AG09319 (cell line): ENCODE data around the gene NDST3.

Experiments used
- DNase-seq: peaks from one replicate; pipeline ENCODE4 v3.0.0-alpha.2; 2010; ENCODE audit warnings: low read depth; ENCODE audit errors: extremely low read depth
- CTCF ChIP-seq: IDR thresholded peaks from 2 replicates; pipeline ENCODE4 v1.5.1; 2011; ENCODE audit warnings: low read depth, mild to moderate bottlenecking, inconsistent platforms, low read length, moderate library complexity

NDST3 gene

GRCh38 chr4:118014831-118015230 is 19.5 kb upstream of the NDST3 start:
- TF ChIP-seq CTCF, result no peak
- no peak for DNase-seq

- TF ChIP-seq CTCF, result no peak
- no peak for DNase-seq
These were observed 15.7 kb upstream of the NDST3 start for GRCh38 chr4:118018381-118019145.

GRCh38 chr4:118026806-118027205 is 7.5 kb upstream of the NDST3 start:
- no peak for TF ChIP-seq CTCF
- no peak for DNase-seq

- TF ChIP-seq CTCF, result no peak
- no peak for DNase-seq
These were observed 5.1 kb upstream of the NDST3 start for GRCh38 chr4:118029224-118029623.

- DNase-seq, result no peak
- no peak for TF ChIP-seq CTCF
These were observed 1.6 kb upstream of the NDST3 start for GRCh38 chr4:118032691-118033090.

GRCh38 chr4:118033148-118034052 is 886 bp upstream of the NDST3 start:
- DNase-seq, result no peak
- no peak for TF ChIP-seq CTCF

- TF ChIP-seq CTCF, result no peak
- no peak for DNase-seq
These were observed 1.0 kb downstream of the NDST3 start for GRCh38 chr4:118035309-118035708.
